SK-N-SH treated with all-trans-retinoic acid at 6 μM for 48 hours (cell line): ENCODE measurements around the gene PARP11.

Experiments used
- CSDC2 ChIP-seq: fragments of 250-450 bp; sonication (Bioruptor Pico); IDR thresholded peaks from 2 replicates; pipeline ENCODE4 v1.5.0; 2020; ENCODE audit warnings: mild to moderate bottlenecking, moderate library complexity
- PPARA ChIP-seq: fragments of 250-450 bp; sonication (Bioruptor Pico); IDR thresholded peaks from 2 replicates; pipeline ENCODE4 v1.5.0; 2020; ENCODE audit warnings: mild to moderate bottlenecking, borderline replicate concordance

- TF ChIP-seq CSDC2 (CRISPR knock-in tag) (no peak), PPARA (no peak)
Measured at GRCh38 chr12:3911409-3911808, 38.2 kb upstream of the PARP11 start.
